ENCODE data around the gene HSPD1. TPM values are rescaled to one million over a fixed set of nuclear protein-coding genes. Genes with fewer than 3 reads are reported as not detected.

HSPD1 gene
- polyA plus RNA-seq, 1 donor (not counting 4 experiments of a cell fraction or from before 2014, with no cell fraction given): 405 TPM

GRCh38 chr2:197472166-197472565 lies 27.5 kb downstream of the HSPD1 start:
- no peak for DNase-seq (ENCODE audit: low read depth, low spot score)
- no peaks in the 10 kb centered on the region for H3K4me1 ChIP-seq (ENCODE audit: control insufficient read depth, extremely low read depth, insufficient read depth, low read length)
- no peaks in the 10 kb centered on the region for H3K9me3 ChIP-seq (ENCODE audit: control insufficient read depth, low read depth, low read length)
- no peaks in the 10 kb centered on the region for H3K27me3 ChIP-seq (ENCODE audit: control insufficient read depth, extremely low read depth, insufficient read depth, low read length)
- no peak overlapping the region for H2AFZ ChIP-seq (ENCODE audit: control insufficient read depth, low read length)
- no peak overlapping the region for H3K4me3 ChIP-seq (ENCODE audit: control insufficient read depth in 2 of 3, extremely low read depth in 1 of 3, insufficient read depth in 2 of 3, low read depth in 1 of 3, low read length in 3 of 3)
- H3K79me2 ChIP-seq (ENCODE audit: control insufficient read depth, insufficient read depth, low read length): no peaks in the 10 kb centered on the region
- no peaks in the 10 kb centered on the region for H3K9me1 ChIP-seq (ENCODE audit: control insufficient read depth, extremely low read depth, insufficient read depth, low read length)
- no peak overlapping the region for H3K4me2 ChIP-seq (ENCODE audit: control insufficient read depth, extremely low read depth, insufficient read depth, low read depth, low read length)
- TF ChIP-seq CTCF (optimal IDR thresholded peaks at IDR 0.05 in 1 of 3, IDR thresholded peaks at IDR 0.05 in 1 of 3, conservative IDR thresholded peaks at IDR 0.05 in 1 of 3; ENCODE audit: extremely low read depth in 1 of 3, insufficient read depth in 2 of 3, low read length in 3 of 3) (no peak), EZH2 (IDR thresholded peaks at IDR 0.05; ENCODE audit: low read length) (no peak)
- no peak overlapping the region for H3K27ac ChIP-seq (ENCODE audit: control insufficient read depth, insufficient read depth, low read length)
- no peak overlapping the region for H3K9ac ChIP-seq (ENCODE audit: control insufficient read depth, extremely low read depth, insufficient read depth, low read length)
- no peak for FAIRE-seq
- no peaks in the 10 kb centered on the region for H4K20me1 ChIP-seq (ENCODE audit: control insufficient read depth, extremely low read depth, insufficient read depth, low read length)
- peaks cover 9 to 14% of the 10 kb centered on the region in 2 experiments for H3K36me3 ChIP-seq (ENCODE audit: control insufficient read depth in 2 of 2, extremely low read depth in 1 of 2, insufficient read depth in 2 of 2, low read length in 2 of 2)
- dilution Hi-C loops (cut with MboI; ENCODE audit: extremely low pct_ligation_motif_present, low sequenced_read_pairs): no loop called here

DNA sequence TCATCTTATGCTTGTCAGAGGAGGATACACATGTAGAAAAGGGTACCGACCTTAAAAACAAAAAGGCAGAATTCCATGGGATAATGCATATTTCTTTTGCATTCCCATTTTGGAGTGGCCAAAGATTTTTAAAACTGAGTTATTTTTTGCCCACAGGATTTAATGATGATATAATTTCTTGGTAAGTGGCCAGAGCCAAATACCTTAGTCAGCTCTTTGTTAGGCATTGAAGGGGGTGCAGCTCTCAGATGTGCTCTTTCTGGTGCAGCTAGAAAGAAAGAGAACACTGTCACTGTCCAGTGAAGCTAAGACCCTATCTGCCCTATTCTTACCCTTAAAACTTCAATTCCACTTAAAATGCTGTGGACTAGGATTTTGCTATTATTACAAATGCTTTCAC lies 35.5 kb downstream of the HSPD1 start:
- Histone ChIP-seq H3K36me3 (ENCODE audit: control insufficient read depth in 2 of 2, extremely low read depth in 1 of 2, insufficient read depth in 2 of 2, low read length in 2 of 2) (peaks cover 4 to 16% of the 10 kb centered on the region in 2 experiments), H3K9me1 (ENCODE audit: control insufficient read depth, extremely low read depth, insufficient read depth, low read length) (no peaks in the 10 kb centered on the region), H2AFZ (ENCODE audit: control insufficient read depth, low read length) (no peak overlapping the region), H3K9ac (ENCODE audit: control insufficient read depth, extremely low read depth, insufficient read depth, low read length) (no peak overlapping the region), H3K4me1 (ENCODE audit: control insufficient read depth, extremely low read depth, insufficient read depth, low read length) (no peaks in the 10 kb centered on the region), H3K4me3 (ENCODE audit: control insufficient read depth in 2 of 3, extremely low read depth in 1 of 3, insufficient read depth in 2 of 3, low read depth in 1 of 3, low read length in 3 of 3) (no peak overlapping the region), H3K27ac (ENCODE audit: control insufficient read depth, insufficient read depth, low read length) (no peak overlapping the region), H3K27me3 (ENCODE audit: control insufficient read depth, extremely low read depth, insufficient read depth, low read length) (no peaks in the 10 kb centered on the region), H3K4me2 (ENCODE audit: control insufficient read depth, extremely low read depth, insufficient read depth, low read depth, low read length) (no peak overlapping the region), H4K20me1 (ENCODE audit: control insufficient read depth, extremely low read depth, insufficient read depth, low read length) (no peaks in the 10 kb centered on the region), H3K9me3 (ENCODE audit: control insufficient read depth, low read depth, low read length) (no peaks in the 10 kb centered on the region), H3K79me2 (ENCODE audit: control insufficient read depth, insufficient read depth, low read length) (peaks cover 29% of the 10 kb centered on the region)
- DNase-seq (ENCODE audit: low read depth, low spot score) (no peak), FAIRE-seq (no peak)
- dilution Hi-C loops (cut with MboI; ENCODE audit: extremely low pct_ligation_motif_present, low sequenced_read_pairs): no loop called here
- TF ChIP-seq EZH2 (IDR thresholded peaks at IDR 0.05; ENCODE audit: low read length): no peak
- no peak for TF ChIP-seq CTCF (optimal IDR thresholded peaks at IDR 0.05 in 1 of 3, IDR thresholded peaks at IDR 0.05 in 1 of 3, conservative IDR thresholded peaks at IDR 0.05 in 1 of 3; ENCODE audit: extremely low read depth in 1 of 3, insufficient read depth in 2 of 3, low read length in 3 of 3)
